CD4-positive, alpha-beta T cell treated with Interleukin-17A for 4 hours (primary cell): ENCODE measurements around the gene ASTN2.
A peak's percentile ranks its signal among the peaks of the same experiment; 100 is the strongest.
"Not testable (repeated sequence)": the region's sequence is repeated elsewhere in the genome, so short reads cannot be mapped to it uniquely, and the experiment has no call there.

Experiments
- DNase-seq: peaks from one replicate; pipeline ENCODE4 v3.0.0-alpha.2; 2020; ENCODE audit warnings: mixed read lengths

ASTN2 gene

GRCh38 chr9:116901260-116901659, 513.6 kb downstream of the ASTN2 start:
- DNase-seq: no peak

GRCh38 chr9:116900543-116900942, 514.3 kb downstream of the ASTN2 start:
- no peak for DNase-seq

- DNase-seq: no peak
Measured at GRCh38 chr9:116900007-116900367, 514.9 kb downstream of the ASTN2 start.

GRCh38 chr9:116899337-116900006, 515.4 kb downstream of the ASTN2 start:
- DNase-seq: no peak

- DNase-seq: not testable (repeated sequence)
Measured at GRCh38 chr9:116898131-116898530, 516.7 kb downstream of the ASTN2 start.

GRCh38 chr9:116897201-116897600, 517.7 kb downstream of the ASTN2 start:
- no peak for DNase-seq

- DNase-seq: no peak
Measured at GRCh38 chr9:116895961-116896360, 518.9 kb downstream of the ASTN2 start.

GRCh38 chr9:116891424-116891823, 523.4 kb downstream of the ASTN2 start:
- no peak for DNase-seq

- DNase-seq: not testable (repeated sequence)
Measured at GRCh38 chr9:116888476-116888875, 526.4 kb downstream of the ASTN2 start.

GRCh38 chr9:116888066-116888465, 526.8 kb downstream of the ASTN2 start:
- DNase-seq: no peak

- no peak for DNase-seq
Measured at GRCh38 chr9:116883676-116884075, 531.2 kb downstream of the ASTN2 start.

- DNase-seq: no peak
Measured at GRCh38 chr9:116877072-116877471, 537.8 kb downstream of the ASTN2 start.

- no peak for DNase-seq
Measured at GRCh38 chr9:116875576-116875975, 539.3 kb downstream of the ASTN2 start.

- DNase-seq: no peak
Measured at GRCh38 chr9:116873937-116874914, 540.6 kb downstream of the ASTN2 start.

GRCh38 chr9:116873491-116873890, 541.4 kb downstream of the ASTN2 start:
- DNase-seq: no peak

- no peak for DNase-seq
Measured at GRCh38 chr9:116870566-116870965, 544.3 kb downstream of the ASTN2 start.

GRCh38 chr9:116868201-116868600, 546.7 kb downstream of the ASTN2 start:
- DNase-seq: no peak

GRCh38 chr9:116861321-116861720, 553.5 kb downstream of the ASTN2 start:
- no peak for DNase-seq

GRCh38 chr9:116860509-116861120, 554.2 kb downstream of the ASTN2 start:
- peak; percentile 8 for DNase-seq

GRCh38 chr9:116859763-116860162, 555.1 kb downstream of the ASTN2 start:
- DNase-seq: no peak

GRCh38 chr9:116857321-116857720, 557.5 kb downstream of the ASTN2 start:
- DNase-seq: no peak

GRCh38 chr9:116855881-116856662, 558.8 kb downstream of the ASTN2 start:
- DNase-seq: no peak

- no peak for DNase-seq
Measured at GRCh38 chr9:116849721-116850120, 565.1 kb downstream of the ASTN2 start.
